SK-N-SH (cell line): Measurements from ENCODE around the gene TM7SF2. TPM values are rescaled to one million over a fixed set of nuclear protein-coding genes. Genes with fewer than 3 reads are reported as not detected.

Experiments
- CHD2 ChIP-seq: fragments of 150-350 bp; IDR thresholded peaks from 2 replicates; pipeline ENCODE4 v1.6.1; 2018; ENCODE audit warnings: low read length; ENCODE audit not compliant: partially characterized antibody
- ELF1 ChIP-seq: IDR thresholded peaks from 2 replicates; pipeline ENCODE4 v1.4.0; 2012
- EP300 ChIP-seq, 2 experiments: IDR thresholded peaks; 2 replicates each; pipeline versions ENCODE4 v1.4.0 to v1.6.1; 2012; ENCODE audit warnings: borderline replicate concordance in 1 of 2, low read depth in 1 of 2, low read length in 1 of 2
- FOSL2 ChIP-seq: IDR thresholded peaks from 2 replicates; pipeline ENCODE4 v1.4.0; 2012; ENCODE audit warnings: low read depth, mild to moderate bottlenecking, moderate library complexity, borderline replicate concordance
- FOXJ3 ChIP-seq: sonication (generic); formaldehyde crosslinking; IDR thresholded peaks from 2 replicates; pipeline ENCODE4 v1.5.1; 2020; ENCODE audit warnings: mild to moderate bottlenecking, missing genetic modification reagents
- FOXM1 ChIP-seq: IDR thresholded peaks from 2 replicates; pipeline ENCODE4 v1.4.0; 2012; ENCODE audit warnings: low read depth, mild to moderate bottlenecking
- JUND ChIP-seq: IDR thresholded peaks from 2 replicates; pipeline ENCODE4 v1.4.0; 2012
- MEF2A ChIP-seq: IDR thresholded peaks from 2 replicates; pipeline ENCODE4 v1.4.0; 2012; ENCODE audit warnings: low read depth, borderline replicate concordance
- MXI1 ChIP-seq: IDR thresholded peaks from 2 replicates; pipeline ENCODE4 v1.6.1; 2012; ENCODE audit warnings: mild to moderate bottlenecking, low read depth, low read length, improper control_type of control experiment
- NRF1 ChIP-seq: IDR thresholded peaks from 2 replicates; pipeline ENCODE4 v1.6.1; 2012; ENCODE audit warnings: low read depth, mild to moderate bottlenecking, low read length
- POLR2AphosphoS5 ChIP-seq: IDR thresholded peaks from 2 replicates; pipeline ENCODE4 v1.6.1; 2012; ENCODE audit warnings: low read depth, low read length
- RAD21 ChIP-seq: IDR thresholded peaks from 2 replicates; pipeline ENCODE4 v1.6.1; 2012; ENCODE audit warnings: mild to moderate bottlenecking, low read length
- RCOR1 ChIP-seq: fragments of 150-350 bp; IDR thresholded peaks from 2 replicates; pipeline ENCODE4 v1.6.1; 2017; ENCODE audit warnings: antibody characterized with exemption, low read length
- REST ChIP-seq: IDR thresholded peaks from 2 replicates; pipeline ENCODE4 v1.6.1; 2012; ENCODE audit warnings: mild to moderate bottlenecking, low read depth, low read length, moderate library complexity
- SIN3A ChIP-seq: IDR thresholded peaks from 2 replicates; pipeline ENCODE4 v1.6.1; 2012; ENCODE audit warnings: low read depth, mild to moderate bottlenecking, low read length, moderate library complexity, borderline replicate concordance
- TAF1 ChIP-seq: IDR thresholded peaks from 2 replicates; pipeline ENCODE4 v1.6.1; 2012; ENCODE audit warnings: low read depth, mild to moderate bottlenecking, low read length, moderate library complexity, borderline replicate concordance
- TEAD4 ChIP-seq: IDR thresholded peaks from 2 replicates; pipeline ENCODE4 v1.4.0; 2012; ENCODE audit warnings: mild to moderate bottlenecking, borderline replicate concordance; ENCODE audit not compliant: insufficient read depth
- YY1 ChIP-seq: IDR thresholded peaks from 2 replicates; pipeline ENCODE4 v1.4.0; 2012; ENCODE audit warnings: low read depth, mild to moderate bottlenecking
- polyA plus RNA-seq, 3 experiments: library from polyadenylated mRNA; depleted of rRNA; stranded (reverse); fragments of >200 nt; gene quantifications; 2 replicates each; pipeline ENCODE4 v1.2.3, GENCODE V29; 2012
- TF ChIP-seq, protein P1 (sequence below): IDR thresholded peaks from 2 replicates; pipeline ENCODE4; 2012
- TF ChIP-seq, protein P2 (sequence below): IDR thresholded peaks from 2 replicates; pipeline ENCODE4 v1.4.0; 2012; ENCODE audit warnings: low read depth, borderline replicate concordance
- TF ChIP-seq, protein P3 (sequence below): fragments of 150-350 bp; IDR thresholded peaks from 2 replicates; pipeline ENCODE4 v1.6.1; 2017; ENCODE audit warnings: antibody characterized with exemption, low read length, low read depth, borderline replicate concordance
- TF ChIP-seq, protein P4 (sequence below): fragments of 150-350 bp; IDR thresholded peaks from 2 replicates; pipeline ENCODE4 v1.6.1; 2016; ENCODE audit warnings: mild to moderate bottlenecking, low read depth, low read length

Gene TM7SF2
- polyA plus RNA-seq, 1 of the 3 experiments (the other 2 are of a cell fraction), result 87.8 TPM

GRCh38 chr11:65121865-65122696 lies 10.4 kb downstream of the TM7SF2 start, which contains the start of the genes FAU and MRPL49 (continued):
- TF ChIP-seq MEF2A (no peak), ELF1 (peak; percentile 88), RCOR1 (no peak), YY1 (peak; percentile 90), SIN3A (peak; percentile 94; the same call in 1 of the 2 replicates), NRF1 (peak; percentile 92), POLR2AphosphoS5 (peak; percentile 95), FOXM1 (no peak), CHD2 (peak; percentile 81), EP300 (IDR thresholded peaks at IDR 0.05; ENCODE audit: borderline replicate concordance in 1 of 2, low read depth in 1 of 2, low read length in 1 of 2) (no peak), FOXJ3 (CRISPR knock-in tag) (no peak), TAF1 (peak; percentile 96), FOSL2 (no peak), JUND (no peak), RAD21 (no peak), TEAD4 (no peak), MXI1 (peak; percentile 94), REST (no peak)
- TF ChIP-seq, protein P1, sequence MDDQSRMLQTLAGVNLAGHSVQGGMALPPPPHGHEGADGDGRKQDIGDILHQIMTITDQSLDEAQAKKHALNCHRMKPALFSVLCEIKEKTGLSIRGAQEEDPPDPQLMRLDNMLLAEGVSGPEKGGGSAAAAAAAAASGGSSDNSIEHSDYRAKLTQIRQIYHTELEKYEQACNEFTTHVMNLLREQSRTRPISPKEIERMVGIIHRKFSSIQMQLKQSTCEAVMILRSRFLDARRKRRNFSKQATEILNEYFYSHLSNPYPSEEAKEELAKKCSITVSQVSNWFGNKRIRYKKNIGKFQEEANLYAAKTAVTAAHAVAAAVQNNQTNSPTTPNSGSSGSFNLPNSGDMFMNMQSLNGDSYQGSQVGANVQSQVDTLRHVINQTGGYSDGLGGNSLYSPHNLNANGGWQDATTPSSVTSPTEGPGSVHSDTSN, result no peak
- TF ChIP-seq, protein P2, sequence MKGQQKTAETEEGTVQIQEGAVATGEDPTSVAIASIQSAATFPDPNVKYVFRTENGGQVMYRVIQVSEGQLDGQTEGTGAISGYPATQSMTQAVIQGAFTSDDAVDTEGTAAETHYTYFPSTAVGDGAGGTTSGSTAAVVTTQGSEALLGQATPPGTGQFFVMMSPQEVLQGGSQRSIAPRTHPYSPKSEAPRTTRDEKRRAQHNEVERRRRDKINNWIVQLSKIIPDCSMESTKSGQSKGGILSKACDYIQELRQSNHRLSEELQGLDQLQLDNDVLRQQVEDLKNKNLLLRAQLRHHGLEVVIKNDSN, result no peak
- TF ChIP-seq, protein P3, sequence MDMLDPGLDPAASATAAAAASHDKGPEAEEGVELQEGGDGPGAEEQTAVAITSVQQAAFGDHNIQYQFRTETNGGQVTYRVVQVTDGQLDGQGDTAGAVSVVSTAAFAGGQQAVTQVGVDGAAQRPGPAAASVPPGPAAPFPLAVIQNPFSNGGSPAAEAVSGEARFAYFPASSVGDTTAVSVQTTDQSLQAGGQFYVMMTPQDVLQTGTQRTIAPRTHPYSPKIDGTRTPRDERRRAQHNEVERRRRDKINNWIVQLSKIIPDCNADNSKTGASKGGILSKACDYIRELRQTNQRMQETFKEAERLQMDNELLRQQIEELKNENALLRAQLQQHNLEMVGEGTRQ, result no peak
- TF ChIP-seq, protein P4, sequence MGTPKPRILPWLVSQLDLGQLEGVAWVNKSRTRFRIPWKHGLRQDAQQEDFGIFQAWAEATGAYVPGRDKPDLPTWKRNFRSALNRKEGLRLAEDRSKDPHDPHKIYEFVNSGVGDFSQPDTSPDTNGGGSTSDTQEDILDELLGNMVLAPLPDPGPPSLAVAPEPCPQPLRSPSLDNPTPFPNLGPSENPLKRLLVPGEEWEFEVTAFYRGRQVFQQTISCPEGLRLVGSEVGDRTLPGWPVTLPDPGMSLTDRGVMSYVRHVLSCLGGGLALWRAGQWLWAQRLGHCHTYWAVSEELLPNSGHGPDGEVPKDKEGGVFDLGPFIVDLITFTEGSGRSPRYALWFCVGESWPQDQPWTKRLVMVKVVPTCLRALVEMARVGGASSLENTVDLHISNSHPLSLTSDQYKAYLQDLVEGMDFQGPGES, result no peak
